Measurements from ENCODE around the gene IL1F10.

DNA sequence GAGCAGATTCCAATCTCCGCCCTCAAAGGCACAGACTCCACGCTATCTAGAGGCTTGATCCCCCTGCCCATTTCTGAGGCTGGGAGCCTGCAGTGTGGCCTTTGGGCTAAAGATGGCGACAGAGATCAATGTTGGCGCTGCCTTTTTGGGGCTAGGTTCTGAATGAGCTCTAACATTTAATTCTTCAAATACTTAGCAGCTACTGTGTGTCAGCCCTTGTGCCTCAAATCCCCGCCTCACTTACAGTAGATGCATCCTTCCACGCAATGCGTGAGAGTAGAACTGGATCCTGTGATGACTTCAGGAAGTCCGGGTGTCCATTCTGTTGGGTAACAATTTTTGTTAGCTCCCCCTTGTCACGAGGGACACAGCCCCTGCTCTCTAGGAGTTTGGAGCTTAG is 12.4 kb downstream of the IL1F10 start:
- TF ChIP-seq CTCF (IDR thresholded peaks at IDR 0.05) (no peak), POLR2AphosphoS5 (IDR thresholded peaks at IDR 0.05) (no peak), POLR2A (IDR thresholded peaks at IDR 0.05) (no peak)
